PC-3 (cell line): ENCODE results near the gene PTPRB. TPM values are rescaled to one million over a fixed set of nuclear protein-coding genes. Genes with fewer than 3 reads are reported as not detected.
A peak's percentile ranks its signal among the peaks of the same experiment; 100 is the strongest.

Source experiments
- ATAC-seq: fragments of 200-7000 bp; cut with Tn5 transposase; 2 replicates; pipeline ENCODE4 v1.9.1; 2020; ENCODE audit warnings: mild to moderate bottlenecking, moderate library complexity
- BruUV-seq: library from RNA; stranded (reverse); fragments of 400-500 nt; replicated peaks from 2 replicates; lab custom pipeline; 2021; lab: Mats Ljungman, UMichigan
- CTCF ChIA-PET: fragments of 300-600 bp; sonication (Branson Sonifier 250); formaldehyde crosslinking; loops from one replicate; lab custom pipeline; 2022; ENCODE audit warnings: antibody characterized with exemption; lab: Charles Lee
- POLR2A ChIA-PET: fragments of 300-600 bp; sonication (Branson Sonifier 250); formaldehyde crosslinking; loops from one replicate; lab custom pipeline; 2022; ENCODE audit warnings: antibody characterized with exemption; ENCODE audit not compliant: unreplicated experiment; lab: Charles Lee
- DNase-seq: peaks from one replicate; pipeline ENCODE4 v3.0.0-alpha.2; 2015
- H2AFZ ChIP-seq: fragments of 300-600 bp; sonication (generic); 2 replicates; pipeline ENCODE4 v1.6.0; 2016; ENCODE audit warnings: antibody characterized with exemption, low read length
- H3F3A ChIP-seq: fragments of 300-600 bp; sonication (generic); one replicate; pipeline ENCODE4 v1.6.0; 2017; ENCODE audit warnings: antibody characterized with exemption, low read length, control low read depth, mild to moderate bottlenecking; ENCODE audit not compliant: unreplicated experiment
- H3K27ac ChIP-seq: fragments of 300-600 bp; sonication (generic); 2 replicates; pipeline ENCODE4 v1.5.1; 2016; ENCODE audit warnings: mild to moderate bottlenecking, low read length
- H3K27me3 ChIP-seq: fragments of 300-600 bp; sonication (generic); 2 replicates; pipeline ENCODE4 v1.6.1; 2016; ENCODE audit warnings: low read length, mixed read lengths
- H3K36me3 ChIP-seq: fragments of 300-600 bp; sonication (generic); 2 replicates; pipeline ENCODE4 v1.6.1; 2016; ENCODE audit warnings: low read depth, mixed run types, low read length, mixed read lengths
- H3K4me1 ChIP-seq: fragments of 300-600 bp; sonication (generic); 2 replicates; pipeline ENCODE4 v1.5.1; 2016; ENCODE audit warnings: low read length; ENCODE audit not compliant: insufficient read depth
- H3K4me2 ChIP-seq: fragments of 300-600 bp; sonication (generic); 2 replicates; pipeline ENCODE4 v1.6.0; 2016; ENCODE audit warnings: low read length
- H3K4me3 ChIP-seq: fragments of 300-600 bp; sonication (generic); 2 replicates; pipeline ENCODE4 v1.5.1; 2016; ENCODE audit warnings: mild to moderate bottlenecking, low read length, mixed read lengths
- H3K79me2 ChIP-seq: fragments of 300-600 bp; sonication (generic); 2 replicates; pipeline ENCODE4 v1.6.1; 2017; ENCODE audit warnings: low read length, mixed read lengths
- H3K9ac ChIP-seq: fragments of 300-600 bp; sonication (generic); 2 replicates; pipeline ENCODE4 v1.6.0; 2016; ENCODE audit warnings: mild to moderate bottlenecking, low read length
- H3K9me2 ChIP-seq: fragments of 300-600 bp; sonication (generic); replicated peaks from 2 replicates; pipeline ENCODE4 v1.6.1; 2016; ENCODE audit warnings: mixed run types, low read length, mixed read lengths
- H3K9me3 ChIP-seq: fragments of 300-600 bp; sonication (generic); 2 replicates; pipeline ENCODE4 v1.6.1; 2016; ENCODE audit warnings: low read length, mixed read lengths
- H4K20me1 ChIP-seq: fragments of 300-600 bp; sonication (generic); 2 replicates; pipeline ENCODE4 v1.6.1; 2016; ENCODE audit warnings: low read length, mixed read lengths
- CTCF ChIP-seq: fragments of 300-600 bp; sonication (generic); conservative IDR thresholded peaks from 2 replicates; pipeline ENCODE4 v1.5.1; 2017; ENCODE audit warnings: antibody characterized with exemption, low read depth, mild to moderate bottlenecking, low read length
- EZH2 ChIP-seq: fragments of 300-600 bp; sonication (generic); IDR thresholded peaks from one replicate; pipeline ENCODE4 v1.6.1; 2017; ENCODE audit warnings: antibody characterized with exemption, mild to moderate bottlenecking, low read length; ENCODE audit not compliant: unreplicated experiment
- EZH2phosphoT487 ChIP-seq: fragments of 300-600 bp; sonication (generic); IDR thresholded peaks from 2 replicates; pipeline ENCODE4 v1.6.1; 2018; ENCODE audit warnings: mild to moderate bottlenecking, antibody characterized with exemption, low read length, borderline replicate concordance
- intact Hi-C: fragments of 100-400 bp; cut with micrococcal nuclease; formaldehyde crosslinking; loops from 2 replicates; pipeline ENCODE4 v1.9.0; 2023
- total RNA-seq: library from RNA; depleted of rRNA; stranded (reverse); fragments of >200 nt; gene quantifications from 2 replicates; pipeline ENCODE4 v1.2.3, GENCODE V29; 2014

Gene PTPRB
- total RNA-seq, 1 experiment from 2014 or later, result 0.66 TPM

DNA sequence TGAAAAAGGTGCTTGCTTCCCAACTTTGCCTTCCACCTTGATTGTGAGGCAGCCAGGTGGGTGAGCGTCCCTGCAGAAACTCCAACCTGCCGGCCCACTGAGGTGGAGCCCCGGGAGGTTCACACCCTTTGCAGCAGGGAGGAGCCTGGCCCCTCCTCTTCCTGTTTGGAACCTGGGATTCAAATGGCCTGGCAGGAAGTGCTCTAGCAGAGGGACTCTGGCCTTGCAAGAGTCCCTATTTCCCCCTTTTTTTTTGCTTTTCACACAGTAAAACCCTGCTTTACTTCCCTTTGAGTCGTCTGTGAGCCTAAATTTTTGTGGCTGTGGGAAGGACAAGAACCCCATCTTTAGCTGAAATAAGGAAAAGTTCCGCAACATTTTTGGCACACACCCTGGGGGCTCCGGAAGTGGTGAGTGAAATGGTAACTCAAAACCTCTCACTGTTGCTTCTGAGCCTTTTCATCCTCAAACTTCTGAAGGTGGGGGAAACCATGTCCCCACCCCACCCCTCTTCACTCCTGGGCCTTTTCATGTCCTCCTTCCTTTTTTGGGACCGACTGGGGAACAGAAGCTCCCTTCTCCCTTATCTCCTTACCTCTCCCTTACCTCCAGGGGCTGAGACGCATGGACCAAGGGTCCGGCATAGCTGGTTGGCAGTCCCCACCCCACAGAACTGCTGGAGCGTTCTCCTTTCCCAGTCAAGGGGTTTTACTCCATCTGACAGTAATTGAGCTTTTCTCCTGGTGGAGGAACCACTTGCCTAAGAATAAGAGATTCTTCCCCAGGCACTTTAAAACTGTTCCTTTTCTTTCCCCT, 169.1 kb downstream of the PTPRB start:
- BruUV-seq, result no TSS peak
- POLR2A ChIA-PET, result no interaction called here
- CTCF ChIA-PET, result no interaction called here
- H3K4me2 ChIP-seq, result no peak overlapping the region
- DNase-seq, result no peak
- H3K4me1 ChIP-seq, result no peaks in the 10 kb centered on the region
- no peak overlapping the region for H3K4me3 ChIP-seq
- H4K20me1 ChIP-seq, result no peaks in the 10 kb centered on the region
- no peaks in the 10 kb centered on the region for H3K9me2 ChIP-seq
- no peak overlapping the region for H3K9ac ChIP-seq
- intact Hi-C loops, result no loop called here
- H3K27ac ChIP-seq, result no peak overlapping the region
- no peaks in the 10 kb centered on the region for H3K79me2 ChIP-seq
- TF ChIP-seq EZH2phosphoT487, result no peak
- TF ChIP-seq EZH2, result no peak
- no peak for ATAC-seq
- H3K9me3 ChIP-seq, result peaks cover 13% of the 10 kb centered on the region
- no peaks in the 10 kb centered on the region for H3F3A ChIP-seq
- H3K27me3 ChIP-seq, result no peaks in the 10 kb centered on the region
- no peaks in the 10 kb centered on the region; the same call in 1 of the 2 replicates for H3K36me3 ChIP-seq
- H2AFZ ChIP-seq, result peak overlapping the region; percentile 50; the same call in 1 of the 2 replicates

GRCh38 chr12:70467476-70467875, 169.8 kb downstream of the PTPRB start:
- BruUV-seq, result no TSS peak
- Histone ChIP-seq H3K4me2 (no peak overlapping the region), H4K20me1 (no peaks in the 10 kb centered on the region), H3K4me3 (no peak overlapping the region), H3K27ac (no peak overlapping the region), H3K4me1 (no peaks in the 10 kb centered on the region), H3K9me2 (no peaks in the 10 kb centered on the region), H3K79me2 (no peaks in the 10 kb centered on the region), H2AFZ (peak overlapping the region; percentile 50; the same call in 1 of the 2 replicates), H3K9ac (no peak overlapping the region), H3K36me3 (no peaks in the 10 kb centered on the region; the same call in 1 of the 2 replicates), H3K27me3 (no peaks in the 10 kb centered on the region), H3K9me3 (peaks cover 15% of the 10 kb centered on the region), H3F3A (no peaks in the 10 kb centered on the region)
- intact Hi-C loops, result no loop called here
- ChIA-PET POLR2A (no interaction called here), CTCF (no interaction called here)
- TF ChIP-seq EZH2, result no peak
- no peak for TF ChIP-seq EZH2phosphoT487
- no peak for TF ChIP-seq CTCF
- no peak for DNase-seq
- no peak for ATAC-seq

GRCh38 chr12:70466753-70467152, 170.5 kb downstream of the PTPRB start:
- Histone ChIP-seq H3K9me2 (no peaks in the 10 kb centered on the region), H3K4me1 (no peaks in the 10 kb centered on the region), H3K4me3 (no peak overlapping the region), H4K20me1 (no peaks in the 10 kb centered on the region), H3K4me2 (no peak overlapping the region), H3K9me3 (peaks cover 15% of the 10 kb centered on the region), H3K9ac (no peak overlapping the region), H3K36me3 (no peaks in the 10 kb centered on the region; the same call in 1 of the 2 replicates), H2AFZ (no peak overlapping the region), H3K27me3 (no peaks in the 10 kb centered on the region), H3K27ac (no peak overlapping the region), H3F3A (no peaks in the 10 kb centered on the region), H3K79me2 (no peaks in the 10 kb centered on the region)
- no TSS peak for BruUV-seq
- intact Hi-C loops, result no loop called here
- CTCF ChIA-PET, result no interaction called here
- no peak for DNase-seq
- TF ChIP-seq EZH2phosphoT487 (no peak), CTCF (no peak), EZH2 (no peak)
- ATAC-seq, result no peak
- POLR2A ChIA-PET, result no interaction called here
